MM.1S (cell line): ENCODE data around the gene ELMO1.

Experiments used
- EZH2 ChIP-seq: fragments of 300-600 bp; sonication (generic); optimal IDR thresholded peaks from 2 replicates; pipeline ENCODE3; 2017; ENCODE audit warnings: low read depth, mild to moderate bottlenecking, antibody characterized with exemption, low read length, mixed read lengths
- TF ChIP-seq, protein P1 (sequence below): fragments of 300-600 bp; sonication (generic); IDR thresholded peaks from 2 replicates; pipeline ENCODE4 v1.5.1; 2016; ENCODE audit warnings: antibody characterized with exemption, low read length, mixed read lengths

DNA sequence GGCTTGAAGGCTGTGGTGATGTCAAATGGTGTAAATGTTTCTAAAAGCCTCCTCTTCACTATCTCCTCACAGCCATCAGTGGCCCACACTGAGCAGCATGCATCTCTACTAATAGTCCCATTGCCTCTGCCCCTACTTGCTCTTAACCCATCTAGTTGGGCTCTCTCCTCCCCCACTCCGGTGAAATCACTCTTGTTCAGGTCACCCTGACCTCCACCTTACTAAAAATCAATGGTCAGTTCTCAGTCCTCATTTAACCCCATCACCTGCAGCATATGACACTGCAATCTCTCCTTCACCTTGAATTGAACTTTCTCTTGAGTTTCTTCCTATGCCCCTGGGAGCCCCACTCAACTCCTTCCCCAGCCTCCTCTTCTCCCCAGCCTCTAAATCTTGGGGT, 369.2 kb downstream of the ELMO1 start:
- TF ChIP-seq, protein P1, sequence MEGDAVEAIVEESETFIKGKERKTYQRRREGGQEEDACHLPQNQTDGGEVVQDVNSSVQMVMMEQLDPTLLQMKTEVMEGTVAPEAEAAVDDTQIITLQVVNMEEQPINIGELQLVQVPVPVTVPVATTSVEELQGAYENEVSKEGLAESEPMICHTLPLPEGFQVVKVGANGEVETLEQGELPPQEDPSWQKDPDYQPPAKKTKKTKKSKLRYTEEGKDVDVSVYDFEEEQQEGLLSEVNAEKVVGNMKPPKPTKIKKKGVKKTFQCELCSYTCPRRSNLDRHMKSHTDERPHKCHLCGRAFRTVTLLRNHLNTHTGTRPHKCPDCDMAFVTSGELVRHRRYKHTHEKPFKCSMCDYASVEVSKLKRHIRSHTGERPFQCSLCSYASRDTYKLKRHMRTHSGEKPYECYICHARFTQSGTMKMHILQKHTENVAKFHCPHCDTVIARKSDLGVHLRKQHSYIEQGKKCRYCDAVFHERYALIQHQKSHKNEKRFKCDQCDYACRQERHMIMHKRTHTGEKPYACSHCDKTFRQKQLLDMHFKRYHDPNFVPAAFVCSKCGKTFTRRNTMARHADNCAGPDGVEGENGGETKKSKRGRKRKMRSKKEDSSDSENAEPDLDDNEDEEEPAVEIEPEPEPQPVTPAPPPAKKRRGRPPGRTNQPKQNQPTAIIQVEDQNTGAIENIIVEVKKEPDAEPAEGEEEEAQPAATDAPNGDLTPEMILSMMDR: no peak
- TF ChIP-seq EZH2: no peak
